ENCODE data around the gene PLPP3.

Gene PLPP3

GRCh38 chr1:56571448-56571847, 7.9 kb downstream of the PLPP3 start:
- Histone ChIP-seq H3K14ac (ENCODE audit: low read length in 2 of 2) (no peak overlapping the region), H2BK15ac (ENCODE audit: low read depth, poor library complexity, severe bottlenecking) (no peak overlapping the region), H4K91ac (ENCODE audit: low read length) (no peak overlapping the region), H3K4me1 (ENCODE audit: control insufficient read depth, insufficient read depth, low read depth, low read length) (no peaks in the 10 kb centered on the region), H4K8ac (ENCODE audit: low read length) (no peak overlapping the region), H2AFZ (ENCODE audit: low read depth, low read length) (no peak overlapping the region), H3K9ac (ENCODE audit: low read length) (peak overlapping the region; percentile 7), H3K4ac (ENCODE audit: low read depth in 1 of 2, low read length in 2 of 2) (no peak overlapping the region), H2AK5ac (ENCODE audit: low read length, severe bottlenecking) (no peak overlapping the region), H3K27me3 (ENCODE audit: control insufficient read depth in 1 of 2, insufficient read depth in 1 of 2, low read length in 2 of 2) (no peaks in the 10 kb centered on the region), H3K23ac (ENCODE audit: low read length in 2 of 2) (no peak overlapping the region), H3K36me3 (ENCODE audit: control insufficient read depth in 1 of 2, insufficient read depth in 2 of 2, low read depth in 1 of 2, low read length in 2 of 2) (peaks cover 0 to 83% of the 10 kb centered on the region in 2 experiments), H2BK12ac (ENCODE audit: low read length in 2 of 2) (no peak overlapping the region), H3K9me3 (ENCODE audit: control insufficient read depth, low read length) (no peaks in the 10 kb centered on the region), H2BK120ac (ENCODE audit: low read depth, low read length) (no peak overlapping the region), H3K79me1 (replicated peaks; ENCODE audit: low read length, poor library complexity, severe bottlenecking) (no peaks in the 10 kb centered on the region), H3K27ac (ENCODE audit: low read length, poor library complexity, severe bottlenecking) (no peak overlapping the region), H3K4me3 (ENCODE audit: insufficient read depth in 1 of 2, low read depth in 1 of 2, low read length in 2 of 2) (peak overlapping the region in 1 of 2 experiments; percentile 95), H3K4me2 (ENCODE audit: low read length, poor library complexity, severe bottlenecking) (no peak overlapping the region), H2BK5ac (ENCODE audit: low read depth, low read length, poor library complexity, severe bottlenecking) (no peak overlapping the region), H3K18ac (ENCODE audit: low read depth in 1 of 2, low read length in 2 of 2) (no peak overlapping the region)
- WGBS, result 100% methylated on average over 1 of the region's 1 CpG
- no peak for DNase-seq

- H2AK5ac ChIP-seq (ENCODE audit: low read length, severe bottlenecking), result no peak overlapping the region
- no peak overlapping the region for H3K23ac ChIP-seq (ENCODE audit: low read length in 2 of 2)
- no peaks in the 10 kb centered on the region for H3K27me3 ChIP-seq (ENCODE audit: control insufficient read depth in 1 of 2, insufficient read depth in 1 of 2, low read length in 2 of 2)
- no peak overlapping the region for H4K8ac ChIP-seq (ENCODE audit: low read length)
- no peak overlapping the region for H2BK12ac ChIP-seq (ENCODE audit: low read length in 2 of 2)
- H2BK120ac ChIP-seq (ENCODE audit: low read depth, low read length), result no peak overlapping the region
- no peak overlapping the region for H3K14ac ChIP-seq (ENCODE audit: low read length in 2 of 2)
- no peaks in the 10 kb centered on the region for H3K4me1 ChIP-seq (ENCODE audit: control insufficient read depth, insufficient read depth, low read depth, low read length)
- WGBS, result 94% methylated on average over 5 of the region's 5 CpGs
- no peak overlapping the region for H3K4me2 ChIP-seq (ENCODE audit: low read length, poor library complexity, severe bottlenecking)
- H2AFZ ChIP-seq (ENCODE audit: low read depth, low read length), result no peak overlapping the region
- H3K4ac ChIP-seq (ENCODE audit: low read depth in 1 of 2, low read length in 2 of 2), result no peak overlapping the region
- no peak overlapping the region for H3K27ac ChIP-seq (ENCODE audit: low read length, poor library complexity, severe bottlenecking)
- peaks cover 0 to 83% of the 10 kb centered on the region in 2 experiments for H3K36me3 ChIP-seq (ENCODE audit: control insufficient read depth in 1 of 2, insufficient read depth in 2 of 2, low read depth in 1 of 2, low read length in 2 of 2)
- peak overlapping the region in 1 of 2 experiments; percentile 95 for H3K4me3 ChIP-seq (ENCODE audit: insufficient read depth in 1 of 2, low read depth in 1 of 2, low read length in 2 of 2)
- H2BK15ac ChIP-seq (ENCODE audit: low read depth, poor library complexity, severe bottlenecking), result no peak overlapping the region
- H3K9ac ChIP-seq (ENCODE audit: low read length), result peak overlapping the region; percentile 7
- H3K79me1 ChIP-seq (replicated peaks; ENCODE audit: low read length, poor library complexity, severe bottlenecking), result no peaks in the 10 kb centered on the region
- no peak overlapping the region for H3K18ac ChIP-seq (ENCODE audit: low read depth in 1 of 2, low read length in 2 of 2)
- H2BK5ac ChIP-seq (ENCODE audit: low read depth, low read length, poor library complexity, severe bottlenecking), result no peak overlapping the region
- H4K91ac ChIP-seq (ENCODE audit: low read length), result no peak overlapping the region
- DNase-seq, result no peak
- H3K9me3 ChIP-seq (ENCODE audit: control insufficient read depth, low read length), result no peaks in the 10 kb centered on the region
Observed at GRCh38 chr1:56570924-56571372, 8.4 kb downstream of the PLPP3 start.

GRCh38 chr1:56569661-56570060, 9.7 kb downstream of the PLPP3 start:
- H2BK15ac ChIP-seq (ENCODE audit: low read depth, poor library complexity, severe bottlenecking), result no peak overlapping the region
- H2AFZ ChIP-seq (ENCODE audit: low read depth, low read length), result no peak overlapping the region
- H4K8ac ChIP-seq (ENCODE audit: low read length), result no peak overlapping the region
- H3K27me3 ChIP-seq (ENCODE audit: control insufficient read depth in 1 of 2, insufficient read depth in 1 of 2, low read length in 2 of 2), result no peaks in the 10 kb centered on the region
- no peak overlapping the region for H4K91ac ChIP-seq (ENCODE audit: low read length)
- H2BK120ac ChIP-seq (ENCODE audit: low read depth, low read length), result no peak overlapping the region
- no peak for DNase-seq
- H2BK12ac ChIP-seq (ENCODE audit: low read length in 2 of 2), result no peak overlapping the region
- no peak overlapping the region for H2BK5ac ChIP-seq (ENCODE audit: low read depth, low read length, poor library complexity, severe bottlenecking)
- WGBS, result 100% methylated on average over 1 of the region's 1 CpG
- H3K79me1 ChIP-seq (replicated peaks; ENCODE audit: low read length, poor library complexity, severe bottlenecking), result no peaks in the 10 kb centered on the region
- no peaks in the 10 kb centered on the region for H3K9me3 ChIP-seq (ENCODE audit: control insufficient read depth, low read length)
- H3K23ac ChIP-seq (ENCODE audit: low read length in 2 of 2), result no peak overlapping the region
- H3K4ac ChIP-seq (ENCODE audit: low read depth in 1 of 2, low read length in 2 of 2), result no peak overlapping the region
- no peak overlapping the region for H3K14ac ChIP-seq (ENCODE audit: low read length in 2 of 2)
- H3K27ac ChIP-seq (ENCODE audit: low read length, poor library complexity, severe bottlenecking), result no peak overlapping the region
- no peak overlapping the region for H3K4me2 ChIP-seq (ENCODE audit: low read length, poor library complexity, severe bottlenecking)
- H3K4me3 ChIP-seq (ENCODE audit: insufficient read depth in 1 of 2, low read depth in 1 of 2, low read length in 2 of 2), result peak overlapping the region in 1 of 2 experiments; percentile 42
- H3K9ac ChIP-seq (ENCODE audit: low read length), result peak overlapping the region; percentile 39
- no peak overlapping the region for H3K18ac ChIP-seq (ENCODE audit: low read depth in 1 of 2, low read length in 2 of 2)
- H3K4me1 ChIP-seq (ENCODE audit: control insufficient read depth, insufficient read depth, low read depth, low read length), result no peaks in the 10 kb centered on the region
- H3K36me3 ChIP-seq (ENCODE audit: control insufficient read depth in 1 of 2, insufficient read depth in 2 of 2, low read depth in 1 of 2, low read length in 2 of 2), result peaks cover 0 to 81% of the 10 kb centered on the region in 2 experiments
- no peak overlapping the region for H2AK5ac ChIP-seq (ENCODE audit: low read length, severe bottlenecking)

- H3K9me3 ChIP-seq (ENCODE audit: control insufficient read depth, low read length), result no peaks in the 10 kb centered on the region
- WGBS, result 100% methylated on average over 2 of the region's 5 CpGs
- no peak overlapping the region for H2BK120ac ChIP-seq (ENCODE audit: low read depth, low read length)
- no peak overlapping the region for H3K27ac ChIP-seq (ENCODE audit: low read length, poor library complexity, severe bottlenecking)
- peak overlapping the region; percentile 3 for H3K9ac ChIP-seq (ENCODE audit: low read length)
- H2BK15ac ChIP-seq (ENCODE audit: low read depth, poor library complexity, severe bottlenecking), result no peak overlapping the region
- no peaks in the 10 kb centered on the region for H3K79me1 ChIP-seq (replicated peaks; ENCODE audit: low read length, poor library complexity, severe bottlenecking)
- no peak overlapping the region for H4K91ac ChIP-seq (ENCODE audit: low read length)
- no peak overlapping the region for H2BK12ac ChIP-seq (ENCODE audit: low read length in 2 of 2)
- no peak overlapping the region for H3K4me2 ChIP-seq (ENCODE audit: low read length, poor library complexity, severe bottlenecking)
- H2AFZ ChIP-seq (ENCODE audit: low read depth, low read length), result no peak overlapping the region
- H3K4me3 ChIP-seq (ENCODE audit: insufficient read depth in 1 of 2, low read depth in 1 of 2, low read length in 2 of 2), result peak overlapping the region in 1 of 2 experiments; percentile 34
- no peaks in the 10 kb centered on the region for H3K27me3 ChIP-seq (ENCODE audit: control insufficient read depth in 1 of 2, insufficient read depth in 1 of 2, low read length in 2 of 2)
- H3K36me3 ChIP-seq (ENCODE audit: control insufficient read depth in 1 of 2, insufficient read depth in 2 of 2, low read depth in 1 of 2, low read length in 2 of 2), result peaks cover 0 to 83% of the 10 kb centered on the region in 2 experiments
- H4K8ac ChIP-seq (ENCODE audit: low read length), result no peak overlapping the region
- no peak overlapping the region for H2BK5ac ChIP-seq (ENCODE audit: low read depth, low read length, poor library complexity, severe bottlenecking)
- H3K18ac ChIP-seq (ENCODE audit: low read depth in 1 of 2, low read length in 2 of 2), result no peak overlapping the region
- H3K4ac ChIP-seq (ENCODE audit: low read depth in 1 of 2, low read length in 2 of 2), result no peak overlapping the region
- no peak overlapping the region for H3K23ac ChIP-seq (ENCODE audit: low read length in 2 of 2)
- H3K14ac ChIP-seq (ENCODE audit: low read length in 2 of 2), result no peak overlapping the region
- no peak overlapping the region for H2AK5ac ChIP-seq (ENCODE audit: low read length, severe bottlenecking)
- no peak for DNase-seq
- no peaks in the 10 kb centered on the region for H3K4me1 ChIP-seq (ENCODE audit: control insufficient read depth, insufficient read depth, low read depth, low read length)
Observed at GRCh38 chr1:56566994-56567393, 12.4 kb downstream of the PLPP3 start.

All from mesenchymal stem cell (in vitro differentiated cells and primary cell).